Measurements from ENCODE around the gene MYBPH. TPM values are rescaled to one million over a fixed set of nuclear protein-coding genes. Genes with fewer than 3 reads are reported as not detected.

Gene MYBPH
- total RNA-seq, 1 donor from 2014 or later: not detected

DNA sequence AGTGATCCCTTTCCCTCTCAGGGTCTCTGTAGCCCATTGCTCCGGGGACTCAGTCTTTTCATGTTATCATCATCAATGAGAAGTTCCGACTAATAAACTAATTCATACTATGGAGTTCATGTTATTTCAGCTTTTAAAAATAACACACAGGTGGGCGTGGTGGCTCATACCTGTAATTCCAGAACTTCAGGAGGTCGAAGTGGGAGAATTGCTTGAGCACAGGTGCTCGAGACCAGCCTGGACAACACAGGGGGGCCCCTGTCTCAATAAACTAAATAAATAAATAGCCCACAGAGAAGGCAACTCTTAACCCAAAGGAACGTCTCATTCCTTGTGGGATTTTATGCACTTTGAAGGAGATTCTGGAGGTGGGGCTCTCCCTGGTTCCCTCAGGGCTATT, 14.5 kb downstream of the MYBPH start:
- H3K9me3 Mint-ChIP-seq (ENCODE audit: low read depth): no peaks in the 10 kb centered on the region
- H3K27me3 Mint-ChIP-seq: peaks cover 56% of the 10 kb centered on the region
- TF ChIP-seq, protein P1, sequence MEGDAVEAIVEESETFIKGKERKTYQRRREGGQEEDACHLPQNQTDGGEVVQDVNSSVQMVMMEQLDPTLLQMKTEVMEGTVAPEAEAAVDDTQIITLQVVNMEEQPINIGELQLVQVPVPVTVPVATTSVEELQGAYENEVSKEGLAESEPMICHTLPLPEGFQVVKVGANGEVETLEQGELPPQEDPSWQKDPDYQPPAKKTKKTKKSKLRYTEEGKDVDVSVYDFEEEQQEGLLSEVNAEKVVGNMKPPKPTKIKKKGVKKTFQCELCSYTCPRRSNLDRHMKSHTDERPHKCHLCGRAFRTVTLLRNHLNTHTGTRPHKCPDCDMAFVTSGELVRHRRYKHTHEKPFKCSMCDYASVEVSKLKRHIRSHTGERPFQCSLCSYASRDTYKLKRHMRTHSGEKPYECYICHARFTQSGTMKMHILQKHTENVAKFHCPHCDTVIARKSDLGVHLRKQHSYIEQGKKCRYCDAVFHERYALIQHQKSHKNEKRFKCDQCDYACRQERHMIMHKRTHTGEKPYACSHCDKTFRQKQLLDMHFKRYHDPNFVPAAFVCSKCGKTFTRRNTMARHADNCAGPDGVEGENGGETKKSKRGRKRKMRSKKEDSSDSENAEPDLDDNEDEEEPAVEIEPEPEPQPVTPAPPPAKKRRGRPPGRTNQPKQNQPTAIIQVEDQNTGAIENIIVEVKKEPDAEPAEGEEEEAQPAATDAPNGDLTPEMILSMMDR (IDR thresholded peaks at IDR 0.05; ENCODE audit: unreplicated experiment): no peak
- no peak for DNase-seq (ENCODE audit: low spot score, unreplicated experiment)
- no peak overlapping the region for H3K4me3 Mint-ChIP-seq (ENCODE audit: low read depth)
- H3K4me1 Mint-ChIP-seq (ENCODE audit: low read depth): peaks cover 2% of the 10 kb centered on the region
- H3K36me3 Mint-ChIP-seq (ENCODE audit: insufficient read depth): no peaks in the 10 kb centered on the region
- H3K27ac Mint-ChIP-seq: no peak overlapping the region

DNA sequence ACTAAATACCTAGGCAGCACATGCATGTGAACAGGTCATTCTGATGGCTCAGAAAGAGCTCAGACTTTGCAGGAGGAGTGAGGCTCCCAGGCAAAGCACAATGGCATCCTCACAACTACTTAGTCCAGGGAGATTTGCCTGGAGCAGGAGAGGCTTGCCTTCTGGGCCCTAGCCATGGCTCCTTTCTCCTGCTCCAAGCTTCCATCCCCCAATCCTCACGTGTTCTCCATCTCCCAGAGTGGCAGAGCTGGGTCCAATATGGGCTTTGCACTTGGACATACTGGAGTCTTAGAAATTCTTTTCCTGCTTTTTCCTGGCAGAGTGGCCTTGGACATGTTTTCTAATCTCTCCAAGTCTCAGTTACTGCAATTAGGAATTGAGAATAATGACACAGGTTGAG, 15.8 kb downstream of the MYBPH start:
- H3K9me3 Mint-ChIP-seq (ENCODE audit: low read depth): no peaks in the 10 kb centered on the region
- TF ChIP-seq, protein P1 (IDR thresholded peaks at IDR 0.05; ENCODE audit: unreplicated experiment): no peak
- H3K27ac Mint-ChIP-seq: no peak overlapping the region
- no peak for DNase-seq (ENCODE audit: low spot score, unreplicated experiment)
- H3K27me3 Mint-ChIP-seq: peaks cover 48% of the 10 kb centered on the region
- no peak overlapping the region for H3K4me3 Mint-ChIP-seq (ENCODE audit: low read depth)
- no peaks in the 10 kb centered on the region for H3K36me3 Mint-ChIP-seq (ENCODE audit: insufficient read depth)
- peaks cover 5% of the 10 kb centered on the region for H3K4me1 Mint-ChIP-seq (ENCODE audit: low read depth)

DNA sequence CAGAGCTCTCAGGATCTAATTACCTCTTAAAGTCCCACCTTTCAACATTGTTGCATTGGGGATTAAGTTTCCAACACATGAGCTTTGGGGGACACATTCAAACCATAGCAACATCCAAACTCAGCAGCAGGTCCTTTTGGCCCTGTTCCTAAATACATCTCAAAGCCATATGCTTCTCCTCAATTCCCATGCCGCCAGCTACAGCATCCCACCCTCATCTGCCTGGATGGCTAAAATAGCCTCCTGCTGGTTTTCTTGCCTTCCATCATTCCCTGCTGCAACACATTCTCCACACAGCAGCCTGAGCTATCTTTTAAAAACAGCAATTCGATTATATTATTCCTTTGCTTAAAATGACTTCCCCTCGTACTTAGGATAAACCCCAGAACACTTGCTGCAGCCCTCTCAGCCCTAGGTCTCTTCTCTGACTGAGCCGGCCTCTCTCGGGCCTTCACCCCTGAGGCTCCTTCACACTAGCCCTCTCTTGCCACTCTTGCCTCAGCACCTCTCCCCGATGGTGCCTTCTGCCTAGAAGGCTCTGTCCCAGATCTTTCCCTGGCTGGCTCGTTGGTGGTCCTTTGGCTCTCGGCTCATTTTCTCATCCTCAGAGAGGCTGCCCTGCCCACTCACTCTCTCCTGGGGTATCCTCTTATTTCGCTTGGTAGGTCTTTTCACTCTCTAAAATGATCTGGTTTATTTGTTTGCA, 16.5 kb downstream of the MYBPH start:
- TF ChIP-seq, protein P1 (IDR thresholded peaks at IDR 0.05; ENCODE audit: unreplicated experiment): no peak
- H3K27me3 Mint-ChIP-seq: peaks cover 43% of the 10 kb centered on the region
- no peaks in the 10 kb centered on the region for H3K9me3 Mint-ChIP-seq (ENCODE audit: low read depth)
- peaks cover 5% of the 10 kb centered on the region for H3K4me1 Mint-ChIP-seq (ENCODE audit: low read depth)
- no peaks in the 10 kb centered on the region for H3K36me3 Mint-ChIP-seq (ENCODE audit: insufficient read depth)
- no peak overlapping the region for H3K4me3 Mint-ChIP-seq (ENCODE audit: low read depth)
- no peak overlapping the region for H3K27ac Mint-ChIP-seq
- DNase-seq (ENCODE audit: low spot score, unreplicated experiment): no peak

- H3K27me3 Mint-ChIP-seq: peaks cover 41% of the 10 kb centered on the region
- no peak for DNase-seq (ENCODE audit: low spot score, unreplicated experiment)
- TF ChIP-seq, protein P1 (IDR thresholded peaks at IDR 0.05; ENCODE audit: unreplicated experiment): no peak
- H3K4me1 Mint-ChIP-seq (ENCODE audit: low read depth): peaks cover 8% of the 10 kb centered on the region
- H3K4me3 Mint-ChIP-seq (ENCODE audit: low read depth): no peak overlapping the region
- H3K36me3 Mint-ChIP-seq (ENCODE audit: insufficient read depth): no peaks in the 10 kb centered on the region
- H3K9me3 Mint-ChIP-seq (ENCODE audit: low read depth): no peaks in the 10 kb centered on the region
- H3K27ac Mint-ChIP-seq: no peak overlapping the region
Observed at GRCh38 chr1:203158423-203158822, 17.2 kb downstream of the MYBPH start.

DNA sequence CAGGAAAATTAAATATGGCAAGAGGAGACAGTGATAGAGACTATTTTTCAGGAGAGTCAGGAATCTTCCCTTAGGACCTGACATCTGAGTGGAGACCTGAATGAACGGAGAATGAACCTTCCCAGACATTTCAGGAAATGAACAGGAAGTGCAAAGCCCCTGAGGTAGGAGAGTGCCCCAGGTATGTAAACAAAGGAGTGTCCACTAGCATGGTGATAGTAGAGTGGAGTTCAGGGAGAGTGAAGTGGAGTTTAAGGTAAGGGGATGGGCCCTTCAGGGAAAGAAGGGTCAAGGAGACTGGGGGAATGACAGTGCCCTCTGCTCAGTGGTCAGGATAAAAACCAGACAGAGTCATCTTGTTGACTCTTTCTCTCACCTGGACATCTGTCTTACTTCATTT, 19.3 kb downstream of the MYBPH start:
- Mint-ChIP-seq H3K9me3 (ENCODE audit: low read depth) (no peaks in the 10 kb centered on the region), H3K4me3 (ENCODE audit: low read depth) (no peak overlapping the region), H3K36me3 (ENCODE audit: insufficient read depth) (no peaks in the 10 kb centered on the region), H3K27ac (no peak overlapping the region), H3K27me3 (peaks cover 31% of the 10 kb centered on the region), H3K4me1 (ENCODE audit: low read depth) (peaks cover 21% of the 10 kb centered on the region)
- TF ChIP-seq, protein P1 (IDR thresholded peaks at IDR 0.05; ENCODE audit: unreplicated experiment): no peak
- DNase-seq (ENCODE audit: low spot score, unreplicated experiment): no peak
